NK-92 (cell line): ENCODE data around the gene PRR5L.
"Not testable (repeated sequence)": the region's sequence is repeated elsewhere in the genome, so short reads cannot be mapped to it uniquely, and the experiment has no call there.

Experiments
- DNase-seq: peaks from one replicate; lab custom pipeline; 2025; ENCODE audit not compliant: unreplicated experiment; lab: John Stamatoyannopoulos, UW

PRR5L gene

DNA sequence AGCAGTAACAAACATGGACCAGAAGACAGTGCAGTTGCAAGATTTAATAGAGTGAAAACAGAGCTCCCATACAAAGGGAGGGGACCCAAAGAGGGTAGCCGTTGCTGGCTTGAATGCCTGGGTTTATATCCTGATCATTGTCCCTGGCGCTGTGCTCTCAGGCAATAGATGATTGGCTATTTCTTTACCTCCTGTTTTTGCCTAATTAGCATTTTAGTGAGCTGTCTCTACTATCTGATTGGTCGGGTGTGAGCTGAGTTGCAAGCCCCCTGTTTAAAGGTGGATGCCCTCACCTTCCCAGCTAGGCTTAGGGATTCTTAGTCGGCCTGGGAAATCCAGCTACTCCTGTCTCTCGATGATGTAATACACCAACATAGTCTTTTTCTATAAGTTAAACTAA, 29.3 kb downstream of the PRR5L start:
- DNase-seq = not testable (repeated sequence)

DNA sequence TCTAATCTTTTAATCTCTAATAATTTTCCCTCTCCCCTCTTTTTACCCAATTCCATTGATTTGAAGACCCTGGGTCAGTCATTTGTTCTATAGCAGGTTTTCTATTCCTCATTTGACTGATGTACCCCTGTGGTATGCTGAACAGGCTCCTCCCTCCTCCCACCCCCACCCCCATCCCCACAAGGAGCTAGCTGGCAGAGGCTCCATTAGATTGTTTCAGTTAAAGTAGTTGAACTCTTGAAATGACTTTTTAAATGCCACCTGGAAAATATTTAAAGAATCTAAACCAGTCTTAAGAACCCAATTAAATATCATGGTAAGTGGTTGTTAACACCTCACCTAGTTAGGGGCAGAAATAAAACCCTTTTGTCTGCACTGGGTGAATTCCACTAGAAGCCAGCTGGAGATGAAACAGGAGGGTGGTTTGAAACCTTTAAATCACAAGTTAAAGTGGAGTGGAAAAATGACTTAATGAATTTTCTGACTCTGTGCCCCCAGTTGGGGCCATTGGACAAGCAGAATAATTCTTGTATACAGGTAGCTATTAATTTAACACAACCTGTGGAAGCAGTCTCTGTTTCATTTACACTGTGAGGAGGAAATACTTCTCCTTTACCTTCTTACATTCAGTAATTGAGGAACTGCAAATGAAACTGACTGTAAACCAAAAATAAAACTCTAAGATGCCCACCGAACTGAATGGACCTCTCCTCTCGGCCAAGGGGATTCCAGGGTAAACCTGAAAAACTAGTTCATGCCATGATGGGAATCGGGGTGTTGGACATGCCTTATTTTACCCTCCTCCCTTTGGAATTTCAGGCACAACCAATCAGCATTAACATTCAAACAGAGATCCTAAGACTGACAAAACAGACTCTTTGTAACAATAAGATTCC, 30.7 kb downstream of the PRR5L start:
- DNase-seq = no peak

DNA sequence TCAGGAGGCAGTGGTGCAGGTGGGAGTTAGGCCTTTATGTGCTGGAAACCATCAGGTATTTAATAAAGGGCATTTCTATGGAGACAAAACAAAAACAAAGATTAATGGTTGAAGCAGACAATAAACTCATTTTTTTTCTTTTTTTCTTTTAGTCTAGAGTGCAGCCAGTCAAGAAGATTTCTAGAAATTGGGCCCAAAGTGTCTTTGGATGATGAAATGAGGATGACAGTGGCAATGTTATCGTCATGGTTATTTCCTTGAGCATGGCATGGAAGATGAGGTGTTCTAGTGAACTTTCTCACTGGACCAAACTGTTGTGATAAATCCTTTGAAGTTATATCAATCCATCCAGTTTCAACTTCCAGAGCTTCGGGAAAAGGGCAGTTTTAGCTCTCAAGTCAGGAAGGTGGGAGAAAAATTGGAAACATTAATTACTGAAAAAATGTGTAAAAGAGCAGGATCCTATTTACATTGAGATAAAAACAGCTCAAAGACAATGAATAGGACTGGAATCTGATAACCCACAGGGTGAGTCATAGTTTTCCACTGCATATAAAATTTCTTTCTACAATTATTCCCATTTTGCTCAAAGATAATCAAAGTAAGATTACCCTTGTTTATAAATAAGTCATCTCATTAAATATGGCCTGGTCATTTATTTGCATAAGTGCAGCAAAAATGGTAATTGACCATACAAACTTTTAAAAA, 33.0 kb downstream of the PRR5L start:
- no peak for DNase-seq

DNA sequence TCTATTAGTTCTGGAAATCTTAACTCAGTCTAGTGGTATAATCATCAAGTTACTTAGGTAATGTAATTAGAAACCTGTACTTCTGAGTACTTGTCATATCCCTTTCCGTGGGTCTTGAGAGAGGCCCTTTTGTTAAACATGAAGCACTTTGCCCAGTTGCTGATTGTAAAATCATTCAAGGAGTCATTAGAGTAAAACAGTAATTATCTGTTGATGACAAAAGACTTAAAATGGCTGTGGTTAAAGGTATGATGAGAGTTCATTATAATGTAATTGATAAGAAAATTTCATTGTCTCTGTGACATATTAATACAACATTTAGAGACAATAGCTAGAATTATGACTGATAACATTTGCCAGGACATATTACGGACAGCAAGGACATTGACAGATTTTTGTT, 34.3 kb downstream of the PRR5L start:
- DNase-seq = no peak

DNA sequence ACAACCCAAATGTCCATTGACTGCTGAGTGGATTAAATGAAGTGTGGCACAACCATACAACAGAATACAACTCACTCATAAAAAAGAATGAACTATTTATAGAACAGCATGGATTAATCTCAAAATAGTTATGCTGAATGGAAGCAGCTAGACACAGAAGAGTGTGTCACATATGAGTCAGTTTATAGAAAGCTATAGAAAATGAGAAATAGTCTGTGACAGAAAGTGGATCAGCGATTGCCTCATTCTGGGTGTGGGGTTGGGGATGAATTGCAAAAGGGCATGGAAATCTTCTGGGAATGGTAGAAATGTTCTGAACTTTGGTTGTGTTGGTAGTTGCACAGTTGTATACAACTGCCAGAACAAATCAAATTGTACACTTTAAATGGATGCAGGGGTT, 37.4 kb downstream of the PRR5L start:
- no peak for DNase-seq

DNA sequence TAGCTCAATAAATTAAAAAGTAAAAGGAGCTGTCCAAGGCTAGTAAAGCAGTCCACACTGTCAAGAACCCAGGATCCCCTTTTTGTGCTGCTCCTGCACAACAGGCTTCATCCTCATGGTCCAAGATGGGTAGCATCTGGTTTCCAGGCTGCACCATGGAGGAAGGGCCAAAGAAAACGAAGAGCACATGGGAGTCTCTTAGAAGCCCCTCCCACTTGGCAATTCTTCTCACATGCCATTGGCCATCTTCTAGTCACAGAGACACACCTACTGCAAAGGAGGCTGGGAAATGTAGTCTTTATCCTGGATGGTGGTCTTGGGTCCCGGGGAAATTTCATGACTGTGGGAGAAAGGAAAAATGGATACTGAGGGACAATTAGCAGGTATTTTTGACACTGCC, 37.8 kb downstream of the PRR5L start:
- DNase-seq = no peak

DNA sequence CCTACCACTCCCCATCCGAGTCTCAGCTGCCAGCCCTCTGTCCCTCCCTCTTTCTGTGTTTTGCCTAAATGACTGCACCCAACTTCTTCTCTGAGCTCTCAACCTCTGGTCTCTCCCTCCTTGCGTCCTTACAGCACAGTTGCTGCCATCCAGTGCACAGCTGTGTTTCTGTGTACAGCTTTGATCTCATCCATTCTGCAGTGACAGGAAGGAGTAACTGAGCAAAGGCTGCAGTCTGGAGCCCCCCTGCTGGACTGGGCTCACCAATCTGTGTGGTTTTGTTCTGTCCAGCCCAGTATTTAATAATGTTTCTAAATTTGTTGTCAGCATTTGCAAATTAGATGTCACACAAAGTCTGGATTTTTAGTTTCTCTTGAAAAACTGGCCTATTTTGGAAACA, 43.8 kb downstream of the PRR5L start:
- no peak for DNase-seq

DNA sequence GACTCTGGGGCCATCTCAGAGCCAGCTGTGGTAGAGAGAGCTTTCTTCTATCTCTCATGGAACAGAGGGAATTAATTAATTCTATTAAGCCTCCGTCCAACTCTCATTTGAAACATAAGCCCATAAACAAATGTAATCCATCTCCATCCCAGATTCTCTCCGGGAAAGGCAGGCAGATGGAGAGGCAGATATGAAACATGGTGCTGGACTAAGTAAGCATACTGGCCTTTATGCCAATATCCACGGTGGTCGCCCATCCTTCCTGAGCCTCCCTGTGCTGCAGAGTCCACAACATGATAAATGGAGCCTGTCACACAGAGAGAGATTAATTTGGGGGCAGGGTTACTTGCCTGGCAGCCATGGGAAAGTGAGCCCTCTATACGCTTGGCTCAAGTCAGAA, 44.8 kb downstream of the PRR5L start:
- DNase-seq = no peak

DNA sequence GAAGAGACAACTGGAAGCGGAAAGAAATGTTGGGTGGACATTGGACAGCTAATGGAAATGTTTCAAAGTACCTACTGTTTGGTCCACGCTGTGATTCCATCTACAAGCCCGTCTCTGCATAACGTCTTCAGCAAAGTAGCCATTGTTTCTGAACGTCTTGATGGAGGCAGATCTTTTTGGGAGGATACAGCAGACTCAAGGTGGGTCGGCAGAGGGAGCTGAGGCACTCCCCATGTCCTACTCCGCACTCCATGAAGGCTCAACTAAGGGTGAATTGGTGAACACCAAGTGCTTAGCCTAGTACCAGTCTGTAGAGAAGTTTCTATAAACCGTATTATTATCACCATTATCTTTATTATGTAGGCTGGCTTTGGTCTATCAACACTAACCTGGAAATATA, 45.8 kb downstream of the PRR5L start:
- DNase-seq = no peak

DNA sequence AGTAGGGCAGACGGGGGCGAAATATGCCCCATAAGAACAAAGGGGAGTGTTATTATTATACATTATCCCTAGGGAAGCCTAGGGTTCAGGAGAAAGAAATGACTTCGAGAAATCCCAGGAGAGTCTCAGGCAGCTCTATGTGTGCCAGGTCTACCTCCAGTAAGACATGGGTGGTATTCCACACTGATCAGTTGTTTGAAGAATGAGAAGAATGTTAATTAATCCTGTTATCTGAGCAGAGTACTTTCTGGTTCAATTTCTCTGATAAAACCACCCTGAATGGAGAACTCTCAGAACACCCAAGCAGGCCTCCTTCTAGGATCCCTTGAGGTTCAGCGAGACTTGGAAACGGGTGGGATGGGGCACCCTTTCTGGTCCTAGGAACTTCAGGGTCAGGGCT, 46.2 kb downstream of the PRR5L start:
- DNase-seq = no peak

DNA sequence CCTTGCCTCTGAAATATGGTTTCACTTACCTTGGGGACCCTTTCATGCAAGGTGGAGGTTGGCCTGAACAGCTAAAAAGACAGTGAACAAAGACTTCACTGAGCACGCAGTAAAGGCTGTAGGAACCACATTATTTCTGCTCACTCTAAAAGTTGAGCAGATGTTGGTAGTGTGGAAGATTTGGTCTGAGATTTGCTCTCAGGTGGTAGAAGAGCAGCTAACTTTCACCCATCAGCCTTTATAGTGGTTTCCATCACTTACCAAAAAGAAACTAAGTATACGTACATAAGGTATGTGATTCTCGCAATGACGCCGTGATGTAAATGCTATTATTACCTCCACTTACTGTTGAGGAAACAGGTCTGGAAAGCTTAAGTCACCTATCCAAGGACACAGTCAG, 47.3 kb downstream of the PRR5L start:
- DNase-seq = no peak

DNA sequence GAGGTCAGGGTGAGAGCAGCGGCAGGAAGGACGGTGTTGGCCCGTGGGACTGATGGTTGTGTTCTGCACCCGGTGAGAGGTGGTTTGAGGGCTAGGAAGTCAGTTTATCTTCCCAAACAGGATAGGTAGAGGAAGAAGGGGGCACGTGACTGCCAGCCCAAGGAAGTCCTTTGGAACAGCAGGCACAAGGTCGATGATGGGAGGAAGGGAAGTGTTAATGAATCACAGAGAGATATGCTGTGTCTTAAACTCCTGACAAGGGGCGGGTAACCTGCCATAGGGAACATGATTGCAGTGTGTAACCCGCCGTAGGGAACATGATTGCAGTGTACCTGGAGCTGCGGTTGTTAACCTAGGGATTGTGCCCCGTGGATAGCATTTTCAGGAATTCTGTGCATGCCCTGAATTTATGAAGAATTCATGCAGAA, 49.0 kb downstream of the PRR5L start:
- no peak for DNase-seq

DNA sequence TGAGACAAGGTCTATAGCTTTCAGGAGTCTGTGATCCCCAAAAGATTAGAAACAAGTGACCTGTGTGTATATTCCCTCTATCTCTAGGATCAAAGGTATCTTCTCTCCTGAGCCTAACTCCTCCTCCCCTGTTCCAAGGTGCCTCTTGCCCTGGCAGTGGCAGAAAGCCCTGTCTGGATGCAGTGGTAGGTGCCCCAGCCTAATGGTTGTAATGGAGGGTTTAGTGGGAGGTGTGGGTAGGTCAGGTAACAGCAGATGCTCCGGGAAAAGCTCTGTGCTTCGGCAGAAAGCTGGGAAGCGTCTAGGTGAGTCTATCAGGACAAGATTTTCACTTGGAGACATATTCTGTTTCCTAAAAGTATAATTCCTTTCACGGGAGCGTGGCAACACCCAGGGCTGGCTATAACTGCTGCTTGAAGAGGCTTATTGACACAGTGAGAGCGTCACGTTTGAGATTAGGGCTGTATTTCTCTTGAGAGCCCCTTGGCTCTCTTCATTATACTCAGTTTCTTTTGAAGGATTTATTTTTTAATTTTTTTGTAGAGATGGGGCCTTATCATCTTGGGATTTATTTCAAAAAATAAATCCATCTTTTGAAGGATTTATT, 49.5 kb downstream of the PRR5L start:
- no peak for DNase-seq

DNA sequence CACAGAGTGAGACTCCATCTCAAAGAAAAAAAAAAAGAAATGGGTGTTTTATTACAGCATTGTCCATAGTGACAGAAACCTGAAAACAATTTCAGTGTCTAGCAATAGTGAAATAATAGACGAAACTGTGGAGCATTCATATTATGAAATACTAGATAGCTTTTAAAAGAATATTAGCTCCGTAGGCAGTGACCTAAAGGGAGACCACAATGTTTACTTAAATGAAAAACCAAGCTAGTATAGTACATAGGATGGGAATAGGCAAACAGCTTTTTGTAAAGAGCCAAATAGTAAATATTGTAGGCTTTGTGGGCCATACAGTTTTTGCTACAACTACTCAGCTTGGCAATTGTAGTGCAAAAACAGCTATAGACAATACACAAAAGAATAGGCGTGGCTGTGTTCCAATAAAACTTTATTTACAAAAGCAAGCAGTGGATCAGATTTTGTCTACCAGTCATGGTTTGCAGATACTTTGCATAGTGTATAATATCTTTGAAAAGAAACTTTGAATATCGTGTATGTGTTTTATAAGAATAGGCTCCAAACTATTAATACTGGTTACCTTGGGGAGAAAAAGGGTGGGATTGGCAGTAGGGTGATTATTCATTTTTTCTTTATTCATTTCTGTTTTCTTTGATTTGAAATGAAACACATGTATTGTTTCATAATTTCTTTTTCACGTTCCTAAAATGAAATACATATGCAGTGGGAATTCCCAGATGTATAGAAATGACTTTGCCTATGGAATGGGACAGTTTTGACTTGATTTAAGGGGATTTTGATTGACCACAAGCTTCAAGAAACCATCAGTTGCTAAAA, 50.7 kb downstream of the PRR5L start:
- DNase-seq = no peak

DNA sequence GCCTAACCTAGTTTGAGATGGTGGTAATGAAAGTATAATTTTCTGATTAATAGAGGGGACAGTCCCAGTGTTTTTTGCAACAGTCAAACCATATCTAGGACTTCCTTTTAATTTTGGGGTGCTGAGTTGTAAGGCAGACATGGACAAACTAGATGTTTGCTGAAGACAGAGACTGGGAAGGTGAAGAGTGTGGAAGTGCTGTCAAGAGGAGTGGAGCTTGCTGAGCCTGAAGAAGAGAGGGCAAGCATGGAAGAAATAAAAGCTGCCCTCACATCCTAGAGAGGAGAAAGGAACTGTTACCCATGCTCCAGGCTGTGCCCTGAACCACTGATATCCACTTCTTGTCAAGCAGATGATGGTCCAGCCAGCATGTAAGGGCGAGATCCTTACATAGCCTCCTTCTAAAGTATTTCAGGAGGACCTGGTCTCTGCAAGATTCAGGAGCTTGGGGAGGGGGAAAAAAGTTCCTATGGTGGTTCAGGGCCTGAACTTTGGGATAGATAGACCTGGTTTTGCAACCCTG, 51.4 kb downstream of the PRR5L start:
- DNase-seq = no peak

DNA sequence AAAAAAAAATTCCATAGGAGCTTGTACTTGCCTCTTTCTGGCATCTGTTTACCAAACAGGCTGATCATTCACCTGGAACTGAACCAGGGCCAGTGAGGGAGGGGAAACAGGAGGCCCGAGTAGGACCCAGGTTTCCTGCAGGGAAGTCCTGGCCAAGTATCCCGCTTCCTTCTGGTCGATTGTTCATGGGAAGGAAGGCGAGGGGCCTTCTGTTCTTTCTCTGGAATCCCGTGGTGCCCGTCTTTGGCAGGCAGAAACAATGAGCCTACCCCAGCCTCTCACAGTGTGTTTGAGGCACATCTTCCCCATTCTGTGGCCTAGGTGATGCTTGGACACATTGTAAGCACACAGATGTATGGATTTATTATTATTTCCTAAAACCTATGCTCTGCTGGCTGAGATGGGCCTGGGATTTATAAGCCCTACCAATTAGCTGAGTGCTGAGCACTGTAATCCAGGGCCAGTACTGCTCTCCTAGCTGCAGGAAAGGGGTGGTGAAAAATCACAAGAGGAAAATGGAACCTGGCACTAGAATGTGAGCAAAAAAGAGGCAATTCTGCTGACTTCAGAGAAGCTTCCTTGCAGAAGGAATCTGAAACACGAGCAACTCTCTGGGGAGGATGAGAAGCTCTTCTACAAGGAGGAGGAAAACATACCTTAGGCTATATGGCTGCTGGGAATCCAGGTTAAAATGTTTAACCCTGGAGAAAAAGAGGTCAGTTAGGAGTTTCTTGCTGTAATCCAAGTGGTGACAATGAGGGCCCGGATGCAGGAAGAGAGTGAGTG, 53.5 kb downstream of the PRR5L start:
- DNase-seq = no peak

DNA sequence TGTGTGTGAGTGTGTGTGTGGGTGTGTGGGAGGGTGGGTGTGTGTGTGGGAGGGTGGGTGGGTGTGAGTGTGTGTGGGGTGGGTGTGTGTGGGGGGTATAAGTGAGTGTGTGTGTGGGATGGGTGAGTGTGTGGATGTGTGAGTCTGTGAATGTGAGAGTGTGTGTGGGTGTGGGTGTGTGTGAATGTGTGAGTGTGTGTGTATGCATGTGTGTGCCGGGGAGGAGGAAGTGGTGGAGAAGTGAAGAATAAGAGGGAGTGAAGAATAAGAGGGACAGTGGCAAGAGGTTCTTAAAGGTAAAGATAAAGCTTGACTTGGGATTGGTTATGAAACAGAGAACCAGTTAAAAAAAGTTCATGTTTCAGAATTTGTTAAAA, 54.0 kb downstream of the PRR5L start:
- DNase-seq = no peak

DNA sequence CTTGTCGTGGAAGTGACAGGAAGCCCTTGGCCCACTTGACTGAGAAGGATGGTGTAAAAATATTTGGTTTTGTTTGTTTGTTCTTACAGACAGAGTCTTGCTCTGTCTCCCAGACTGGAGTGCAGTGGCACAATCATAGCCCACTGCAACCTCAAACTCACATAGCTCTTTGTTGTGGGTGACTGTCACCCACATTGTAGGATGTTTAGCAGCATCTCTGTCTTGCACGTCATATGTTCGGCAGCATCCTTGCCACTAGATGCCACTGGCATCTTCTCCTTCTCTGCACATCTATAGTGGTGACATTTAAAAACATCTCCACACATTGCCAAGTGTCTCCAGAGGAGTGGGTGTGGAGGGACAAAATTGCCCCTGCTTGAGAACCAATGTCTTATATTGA, 56.8 kb downstream of the PRR5L start:
- DNase-seq = no peak

DNA sequence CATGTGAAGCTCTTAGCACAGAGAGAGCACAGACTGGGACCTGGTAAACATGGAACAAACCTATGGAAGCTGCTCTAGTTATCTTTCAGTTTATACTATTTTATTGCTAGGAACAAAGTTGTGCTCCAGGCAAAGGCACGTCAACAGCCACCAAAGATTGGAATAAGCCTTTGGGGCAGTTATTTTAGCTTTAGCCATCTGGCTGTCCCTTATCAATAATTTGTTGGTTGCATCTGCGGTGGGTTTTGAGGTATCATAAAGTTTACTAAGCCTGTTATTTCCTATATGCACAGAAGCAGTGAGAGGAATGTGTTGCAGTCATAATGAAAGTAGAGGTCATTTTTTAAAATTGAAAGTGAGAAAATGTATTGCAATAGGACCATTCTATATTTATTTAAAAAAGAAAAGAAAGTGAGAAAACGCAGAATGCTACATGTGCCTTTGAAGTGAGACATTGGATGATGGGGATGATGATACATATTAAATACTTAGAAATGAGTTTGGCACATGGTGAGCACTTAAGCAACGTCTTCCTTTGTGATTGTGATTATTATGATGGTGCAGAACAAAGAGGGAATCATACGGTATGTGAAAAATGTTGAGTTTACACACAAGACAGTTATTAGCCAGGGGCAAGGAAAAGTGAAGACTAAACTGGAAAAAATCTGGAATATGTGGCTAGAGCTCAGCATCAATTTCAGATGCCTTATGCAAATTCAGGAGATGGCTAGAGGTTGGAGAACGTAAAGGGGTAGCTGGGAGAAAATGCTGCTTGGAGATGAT, 58.3 kb downstream of the PRR5L start:
- DNase-seq = no peak
